HEK293T (cell line): ENCODE data around the gene OR2AK2.

Experiments used
- CTCF ChIA-PET: fragments of 350-600 bp; formaldehyde crosslinking; extraction: SDS; loops from one replicate; lab custom pipeline; 2021; ENCODE audit warnings: antibody characterized with exemption, inconsistent platforms; lab: Yijun Ruan, JAX
- POLR2A ChIA-PET: fragments of 350-600 bp; formaldehyde crosslinking; extraction: SDS; loops from one replicate; lab custom pipeline; 2020; ENCODE audit warnings: antibody characterized with exemption, inconsistent platforms; lab: Yijun Ruan, JAX
- DNase-seq: peaks from one replicate; pipeline ENCODE4 v3.0.0; 2012; ENCODE audit warnings: mixed read lengths; ENCODE audit errors: extremely low spot score
- ARNT ChIP-seq: fragments of 450-650 bp; IDR thresholded peaks from 2 replicates; pipeline ENCODE4 v1.6.1; 2017; ENCODE audit warnings: mild to moderate bottlenecking
- BHLHE40 ChIP-seq: fragments of 450-650 bp; IDR thresholded peaks from 2 replicates; pipeline ENCODE4 v1.6.1; 2016; ENCODE audit warnings: mild to moderate bottlenecking, moderate library complexity, borderline replicate concordance
- CTBP1 ChIP-seq: fragments of 450-650 bp; IDR thresholded peaks from 2 replicates; pipeline ENCODE4 v1.6.1; 2016; ENCODE audit warnings: borderline replicate concordance
- ELF4 ChIP-seq: fragments of 450-650 bp; IDR thresholded peaks from 2 replicates; pipeline ENCODE4 v1.6.1; 2017; ENCODE audit warnings: antibody characterized with exemption
- FOXA1 ChIP-seq: fragments of 450-650 bp; IDR thresholded peaks from 2 replicates; pipeline ENCODE4 v1.6.1; 2016; ENCODE audit warnings: mild to moderate bottlenecking
- FOXK2 ChIP-seq: fragments of 450-650 bp; IDR thresholded peaks from 2 replicates; pipeline ENCODE4 v1.6.1; 2016; ENCODE audit warnings: mild to moderate bottlenecking
- FOXM1 ChIP-seq: fragments of 450-650 bp; IDR thresholded peaks from 2 replicates; pipeline ENCODE4 v1.6.1; 2017; ENCODE audit warnings: mild to moderate bottlenecking, borderline replicate concordance
- HDGF ChIP-seq: fragments of 450-650 bp; IDR thresholded peaks from 2 replicates; pipeline ENCODE4 v1.6.1; 2017; ENCODE audit warnings: antibody characterized with exemption, borderline replicate concordance
- L3MBTL2 ChIP-seq: fragments of 450-650 bp; conservative IDR thresholded peaks from 2 replicates; pipeline ENCODE4 v1.6.1; 2016; ENCODE audit warnings: mild to moderate bottlenecking
- LEF1 ChIP-seq: fragments of 450-650 bp; IDR thresholded peaks from 2 replicates; pipeline ENCODE4 v1.6.1; 2017; ENCODE audit warnings: mild to moderate bottlenecking, borderline replicate concordance
- NFRKB ChIP-seq: fragments of 450-650 bp; IDR thresholded peaks from 2 replicates; pipeline ENCODE4 v1.6.1; 2016; ENCODE audit warnings: mild to moderate bottlenecking, moderate library complexity
- PKNOX1 ChIP-seq: fragments of 450-650 bp; IDR thresholded peaks from 2 replicates; pipeline ENCODE4 v1.6.1; 2016
- SP1 ChIP-seq: fragments of 450-650 bp; IDR thresholded peaks from 2 replicates; pipeline ENCODE4 v1.6.1; 2017
- SUZ12 ChIP-seq: fragments of 450-650 bp; IDR thresholded peaks from 2 replicates; pipeline ENCODE4 v1.6.1; 2016; ENCODE audit warnings: mild to moderate bottlenecking
- TARDBP ChIP-seq: fragments of 450-650 bp; IDR thresholded peaks from 2 replicates; pipeline ENCODE4 v1.6.1; 2016
- ZNF384 ChIP-seq: fragments of 450-650 bp; IDR thresholded peaks from 2 replicates; pipeline ENCODE4 v1.6.1; 2016

Gene OR2AK2

GRCh38 chr1:247962911-247963588, 2.0 kb upstream of the OR2AK2 start:
- ChIA-PET POLR2A (no interaction called here), CTCF (no interaction called here)
- no peak for DNase-seq
- TF ChIP-seq SP1 (no peak), SUZ12 (no peak), FOXK2 (no peak), ZNF384 (no peak), CTBP1 (no peak), ELF4 (no peak), ARNT (no peak), TARDBP (no peak), L3MBTL2 (no peak), PKNOX1 (no peak), BHLHE40 (no peak), NFRKB (no peak), HDGF (no peak)

- no peak for TF ChIP-seq HDGF
- no peak for TF ChIP-seq LEF1
- TF ChIP-seq BHLHE40, result no peak
- no peak for TF ChIP-seq SP1
- no peak for TF ChIP-seq ZNF384
- ChIA-PET CTCF (no interaction called here), POLR2A (no interaction called here)
- no peak for DNase-seq
Observed at GRCh38 chr1:247966532-247967204, 1.6 kb downstream of the OR2AK2 start.

- CTCF ChIA-PET, result no interaction called here
- DNase-seq, result no peak
- POLR2A ChIA-PET, result no interaction called here
- no peak for TF ChIP-seq PKNOX1
- no peak for TF ChIP-seq FOXK2
- no peak for TF ChIP-seq CTBP1
- TF ChIP-seq FOXA1, result no peak
- no peak for TF ChIP-seq L3MBTL2
- no peak for TF ChIP-seq TARDBP
- TF ChIP-seq SP1, result no peak
- no peak for TF ChIP-seq LEF1
- TF ChIP-seq NFRKB, result no peak
- no peak for TF ChIP-seq HDGF
- TF ChIP-seq ARNT, result no peak
Observed at GRCh38 chr1:247992986-247993385, 28.0 kb downstream of the OR2AK2 start.

GRCh38 chr1:247998811-247999210, 33.8 kb downstream of the OR2AK2 start:
- CTCF ChIA-PET, result no interaction called here
- TF ChIP-seq FOXA1, result no peak
- no peak for TF ChIP-seq SUZ12
- TF ChIP-seq ZNF384, result no peak
- no peak for TF ChIP-seq L3MBTL2
- TF ChIP-seq HDGF, result no peak
- TF ChIP-seq CTBP1, result no peak
- TF ChIP-seq LEF1, result no peak
- DNase-seq, result no peak
- POLR2A ChIA-PET, result no interaction called here

GRCh38 chr1:248000169-248000568, 35.1 kb downstream of the OR2AK2 start:
- ChIA-PET POLR2A (no interaction called here), CTCF (no interaction called here)
- TF ChIP-seq LEF1 (no peak), FOXM1 (no peak), BHLHE40 (no peak), HDGF (no peak), PKNOX1 (no peak), NFRKB (no peak), CTBP1 (no peak), SUZ12 (no peak), ARNT (no peak), FOXK2 (no peak), SP1 (no peak), FOXA1 (no peak), ZNF384 (no peak), L3MBTL2 (no peak), ELF4 (no peak), TARDBP (no peak)
- DNase-seq, result no peak

- ChIA-PET CTCF (no interaction called here), POLR2A (no interaction called here)
- DNase-seq, result no peak
- TF ChIP-seq FOXK2 (no peak), ARNT (no peak), FOXA1 (no peak), NFRKB (no peak), L3MBTL2 (no peak)
Observed at GRCh38 chr1:248007778-248008177, 42.7 kb downstream of the OR2AK2 start.
